HL-60 (cell line): ENCODE results near the gene NTNG2.

Experiments
- DNase-seq, 2 experiments: peaks; one replicate each; pipeline ENCODE4 v3.0.0-alpha.2; 2010 to 2020; ENCODE audit warnings: low read depth in 1 of 2, low spot score in 1 of 2
- H3K27ac ChIP-seq: fragments of 250-450 bp; sonication (Bioruptor Pico); replicated peaks from 2 replicates; pipeline ENCODE4 v1.5.1; 2020; ENCODE audit warnings: mild to moderate bottlenecking, moderate library complexity
- H3K27me3 ChIP-seq: fragments of 250-450 bp; sonication (Bioruptor Pico); 2 replicates; pipeline ENCODE4 v1.5.1; 2021; ENCODE audit warnings: mild to moderate bottlenecking, moderate library complexity; ENCODE audit not compliant: insufficient read depth, poor library complexity, severe bottlenecking
- H3K4me3 ChIP-seq: replicated peaks from 2 replicates; pipeline ENCODE4 v1.5.1; 2011; ENCODE audit warnings: mild to moderate bottlenecking, control low read depth, low read length; ENCODE audit not compliant: insufficient read depth
- GABPA ChIP-seq: IDR thresholded peaks from 2 replicates; pipeline ENCODE4 v1.6.1; 2012; ENCODE audit warnings: low read depth
- POLR2AphosphoS5 ChIP-seq: IDR thresholded peaks from 2 replicates; pipeline ENCODE4 v1.6.1; 2012; ENCODE audit warnings: low read depth
- SPI1 ChIP-seq: IDR thresholded peaks from 2 replicates; pipeline ENCODE4 v1.6.1; 2012; ENCODE audit warnings: low read depth, mild to moderate bottlenecking, borderline replicate concordance
- TF ChIP-seq, protein P1 (sequence below): IDR thresholded peaks from one replicate; pipeline ENCODE4 v1.5.1; 2011; ENCODE audit warnings: low read length, control low read depth, inconsistent platforms; ENCODE audit not compliant: insufficient read depth
- TF ChIP-seq, protein P2 (sequence below): IDR thresholded peaks from 2 replicates; pipeline ENCODE4 v1.6.1; 2012; ENCODE audit warnings: low read depth; ENCODE audit not compliant: insufficient replicate concordance

The NTNG2 gene

DNA sequence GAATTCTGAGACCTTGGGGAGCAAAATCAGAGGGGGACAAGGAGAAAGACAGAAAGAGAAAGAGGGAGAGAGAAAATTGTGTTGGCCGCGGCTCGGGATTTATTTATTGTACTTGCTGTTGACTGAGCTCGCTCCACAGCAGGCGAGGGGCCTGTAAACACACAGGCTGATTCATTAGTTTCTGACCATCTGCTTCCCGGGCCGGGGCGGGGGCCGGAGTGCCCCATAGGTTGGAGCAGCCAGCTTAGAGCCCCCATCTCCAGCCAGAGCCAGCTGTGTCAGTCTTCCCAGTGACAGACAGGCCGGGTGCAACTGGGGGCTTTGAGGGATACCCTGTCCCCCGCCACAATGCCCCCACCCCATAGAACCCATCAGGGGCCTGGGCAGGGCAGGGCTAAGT is 30.9 kb downstream of the NTNG2 start:
- DNase-seq = no peak
- TF ChIP-seq, protein P1, sequence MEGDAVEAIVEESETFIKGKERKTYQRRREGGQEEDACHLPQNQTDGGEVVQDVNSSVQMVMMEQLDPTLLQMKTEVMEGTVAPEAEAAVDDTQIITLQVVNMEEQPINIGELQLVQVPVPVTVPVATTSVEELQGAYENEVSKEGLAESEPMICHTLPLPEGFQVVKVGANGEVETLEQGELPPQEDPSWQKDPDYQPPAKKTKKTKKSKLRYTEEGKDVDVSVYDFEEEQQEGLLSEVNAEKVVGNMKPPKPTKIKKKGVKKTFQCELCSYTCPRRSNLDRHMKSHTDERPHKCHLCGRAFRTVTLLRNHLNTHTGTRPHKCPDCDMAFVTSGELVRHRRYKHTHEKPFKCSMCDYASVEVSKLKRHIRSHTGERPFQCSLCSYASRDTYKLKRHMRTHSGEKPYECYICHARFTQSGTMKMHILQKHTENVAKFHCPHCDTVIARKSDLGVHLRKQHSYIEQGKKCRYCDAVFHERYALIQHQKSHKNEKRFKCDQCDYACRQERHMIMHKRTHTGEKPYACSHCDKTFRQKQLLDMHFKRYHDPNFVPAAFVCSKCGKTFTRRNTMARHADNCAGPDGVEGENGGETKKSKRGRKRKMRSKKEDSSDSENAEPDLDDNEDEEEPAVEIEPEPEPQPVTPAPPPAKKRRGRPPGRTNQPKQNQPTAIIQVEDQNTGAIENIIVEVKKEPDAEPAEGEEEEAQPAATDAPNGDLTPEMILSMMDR = no peak
- no peak for TF ChIP-seq SPI1
- TF ChIP-seq POLR2AphosphoS5 = no peak
- TF ChIP-seq GABPA = no peak
- TF ChIP-seq, protein P2, sequence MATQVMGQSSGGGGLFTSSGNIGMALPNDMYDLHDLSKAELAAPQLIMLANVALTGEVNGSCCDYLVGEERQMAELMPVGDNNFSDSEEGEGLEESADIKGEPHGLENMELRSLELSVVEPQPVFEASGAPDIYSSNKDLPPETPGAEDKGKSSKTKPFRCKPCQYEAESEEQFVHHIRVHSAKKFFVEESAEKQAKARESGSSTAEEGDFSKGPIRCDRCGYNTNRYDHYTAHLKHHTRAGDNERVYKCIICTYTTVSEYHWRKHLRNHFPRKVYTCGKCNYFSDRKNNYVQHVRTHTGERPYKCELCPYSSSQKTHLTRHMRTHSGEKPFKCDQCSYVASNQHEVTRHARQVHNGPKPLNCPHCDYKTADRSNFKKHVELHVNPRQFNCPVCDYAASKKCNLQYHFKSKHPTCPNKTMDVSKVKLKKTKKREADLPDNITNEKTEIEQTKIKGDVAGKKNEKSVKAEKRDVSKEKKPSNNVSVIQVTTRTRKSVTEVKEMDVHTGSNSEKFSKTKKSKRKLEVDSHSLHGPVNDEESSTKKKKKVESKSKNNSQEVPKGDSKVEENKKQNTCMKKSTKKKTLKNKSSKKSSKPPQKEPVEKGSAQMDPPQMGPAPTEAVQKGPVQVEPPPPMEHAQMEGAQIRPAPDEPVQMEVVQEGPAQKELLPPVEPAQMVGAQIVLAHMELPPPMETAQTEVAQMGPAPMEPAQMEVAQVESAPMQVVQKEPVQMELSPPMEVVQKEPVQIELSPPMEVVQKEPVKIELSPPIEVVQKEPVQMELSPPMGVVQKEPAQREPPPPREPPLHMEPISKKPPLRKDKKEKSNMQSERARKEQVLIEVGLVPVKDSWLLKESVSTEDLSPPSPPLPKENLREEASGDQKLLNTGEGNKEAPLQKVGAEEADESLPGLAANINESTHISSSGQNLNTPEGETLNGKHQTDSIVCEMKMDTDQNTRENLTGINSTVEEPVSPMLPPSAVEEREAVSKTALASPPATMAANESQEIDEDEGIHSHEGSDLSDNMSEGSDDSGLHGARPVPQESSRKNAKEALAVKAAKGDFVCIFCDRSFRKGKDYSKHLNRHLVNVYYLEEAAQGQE = no peak
- Histone ChIP-seq H3K27ac (no peak overlapping the region), H3K27me3 (no peaks in the 10 kb centered on the region), H3K4me3 (no peak overlapping the region)

DNA sequence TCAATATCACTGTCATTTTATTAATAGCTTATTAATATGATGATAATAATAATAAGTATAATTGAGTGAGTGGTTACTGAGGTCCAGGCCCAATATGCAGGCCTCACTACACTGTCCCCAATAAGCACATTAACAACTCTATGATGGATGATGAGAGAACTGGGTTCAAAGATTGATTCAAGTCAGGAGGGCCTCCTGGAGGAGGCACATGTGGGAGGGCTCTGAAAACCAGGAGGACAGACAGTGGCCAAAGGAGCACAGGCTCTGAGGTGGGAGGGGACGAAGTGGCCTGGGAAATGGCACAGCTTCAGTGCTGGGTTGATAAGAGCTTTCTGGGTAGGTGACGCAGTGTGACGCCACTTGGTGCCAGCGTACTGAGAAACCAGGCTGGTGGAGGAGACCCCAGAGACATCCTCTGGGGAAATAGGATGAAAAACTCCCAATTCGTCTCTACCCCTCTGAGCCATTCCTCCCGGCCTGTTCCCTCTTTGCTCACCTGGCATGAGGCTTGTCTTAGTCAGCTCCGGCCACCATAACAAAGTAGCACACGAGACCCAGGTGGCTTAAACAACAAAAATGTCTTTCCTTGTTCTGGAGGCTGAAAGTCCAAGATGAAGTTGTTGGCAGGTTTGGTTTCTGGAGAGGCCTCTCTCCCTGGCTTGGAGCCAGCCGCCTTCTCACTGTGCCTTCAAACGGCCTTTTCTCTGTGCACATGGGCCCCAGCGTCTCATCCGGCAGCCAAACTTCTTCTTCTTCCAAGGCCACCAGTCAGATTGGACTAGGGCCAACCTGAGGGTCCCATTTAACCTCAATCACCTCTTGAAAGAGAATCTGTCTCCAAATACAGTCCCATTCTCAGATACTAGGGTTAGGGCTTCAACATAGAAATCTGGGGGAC is 31.6 kb downstream of the NTNG2 start:
- DNase-seq = no peak
- no peak overlapping the region for H3K27ac ChIP-seq
- no peaks in the 10 kb centered on the region for H3K27me3 ChIP-seq
- TF ChIP-seq GABPA = no peak
- TF ChIP-seq, protein P2 = no peak
- TF ChIP-seq, protein P1 = no peak
- H3K4me3 ChIP-seq = no peak overlapping the region

DNA sequence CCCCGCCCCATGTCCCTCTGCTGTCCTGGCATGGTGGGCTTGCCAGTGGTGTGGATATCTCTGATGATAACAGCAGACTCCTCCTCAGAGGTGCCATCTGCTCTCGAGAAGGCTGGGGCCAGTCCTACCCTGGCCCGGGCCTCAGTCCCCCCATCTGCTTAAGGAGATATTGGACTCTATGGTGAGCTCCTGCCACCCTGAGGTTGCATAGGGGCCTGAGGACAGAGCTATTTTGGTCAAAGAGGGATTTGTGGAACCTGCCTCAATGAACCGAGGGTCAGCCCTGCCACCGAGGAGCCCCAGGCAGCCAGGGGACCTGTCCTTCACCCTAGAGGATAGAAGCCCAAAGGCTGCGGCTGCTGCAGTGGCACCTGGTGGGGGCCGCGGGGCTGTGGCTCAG is 32.6 kb downstream of the NTNG2 start:
- TF ChIP-seq, protein P1 = no peak
- TF ChIP-seq SPI1 = no peak
- TF ChIP-seq, protein P2 = no peak
- TF ChIP-seq GABPA = no peak
- TF ChIP-seq POLR2AphosphoS5 = no peak
- Histone ChIP-seq H3K27me3 (no peaks in the 10 kb centered on the region), H3K27ac (no peak overlapping the region), H3K4me3 (no peak overlapping the region)
- no peak for DNase-seq
